Common myeloid progenitor, CD34-positive (primary cell): ENCODE measurements around the gene STKLD1.
A peak's percentile ranks its signal among the peaks of the same experiment; 100 is the strongest.

Source experiments
- CTCF ChIA-PET: fragments of 350-600 bp; sonication (Branson Sonifier 250); formaldehyde crosslinking; loops from one replicate; lab custom pipeline; 2021; ENCODE audit warnings: antibody characterized with exemption; lab: Charles Lee
- POLR2A ChIA-PET: fragments of 350-600 bp; sonication (Branson Sonifier 250); formaldehyde crosslinking; loops from one replicate; lab custom pipeline; 2021; ENCODE audit warnings: antibody characterized with exemption; lab: Charles Lee
- DNase-seq, 3 donors: peaks; one replicate each; pipeline versions ENCODE4 v3.0.0 to v3.0.0-alpha.2; 2013
- H3K27ac ChIP-seq, 2 experiments: 1 replicate in 1 of 2; 2 replicates in 1 of 2; pipeline ENCODE4 v1.7.0; 2013; ENCODE audit warnings: inconsistent platforms in 2 of 2, low read length in 2 of 2, mild to moderate bottlenecking in 2 of 2, low read depth in 1 of 2, moderate library complexity in 1 of 2; ENCODE audit not compliant: severe bottlenecking in 2 of 2, insufficient read depth in 1 of 2, poor library complexity in 1 of 2
- H3K27me3 ChIP-seq, 5 experiments: replicated peaks in 2 of 5; 1 replicate in 3 of 5; 2 replicates in 2 of 5; pipeline versions ENCODE4 v1.6.1 to v1.7.0; 2013; ENCODE audit warnings: low read length in 4 of 5, mild to moderate bottlenecking in 2 of 5, moderate library complexity in 2 of 5, inconsistent platforms in 1 of 5; ENCODE audit not compliant: insufficient read depth in 5 of 5, control insufficient read depth in 4 of 5
- H3K36me3 ChIP-seq, 4 experiments: 1 replicate in 2 of 4; 2 replicates in 2 of 4; pipeline versions ENCODE4 v1.6.1 to v1.7.0; 2013; ENCODE audit warnings: low read length in 3 of 4, control low read depth in 1 of 4, mild to moderate bottlenecking in 1 of 4; ENCODE audit not compliant: control insufficient read depth in 4 of 4, insufficient read depth in 4 of 4
- H3K4me1 ChIP-seq, 4 experiments: 1 replicate in 3 of 4; 2 replicates in 1 of 4; pipeline versions ENCODE4 v1.6.1 to v1.7.1; 2013; ENCODE audit warnings: low read length in 3 of 4, mild to moderate bottlenecking in 3 of 4, control low read depth in 1 of 4, inconsistent platforms in 1 of 4, moderate library complexity in 1 of 4; ENCODE audit not compliant: control insufficient read depth in 4 of 4, insufficient read depth in 4 of 4; ENCODE audit errors: control extremely low read depth in 1 of 4
- H3K4me3 ChIP-seq, 7 experiments: 1 replicate in 4 of 7; 2 replicates in 3 of 7; pipeline versions ENCODE4 v1.5.1 to v1.7.0; 2013; ENCODE audit warnings: mild to moderate bottlenecking in 7 of 7, low read length in 6 of 7, moderate library complexity in 6 of 7, inconsistent platforms in 2 of 7, low read depth in 2 of 7, control low read depth in 1 of 7; ENCODE audit not compliant: insufficient read depth in 4 of 7, control insufficient read depth in 1 of 7; ENCODE audit errors: extremely low read depth in 1 of 7
- H3K9me3 ChIP-seq, 5 experiments: 1 replicate in 4 of 5; 2 replicates in 1 of 5; pipeline versions ENCODE4 v1.6.1 to v1.7.1; 2013; ENCODE audit warnings: low read length in 4 of 5, mild to moderate bottlenecking in 2 of 5, inconsistent platforms in 1 of 5, low read depth in 1 of 5, moderate library complexity in 1 of 5; ENCODE audit not compliant: control insufficient read depth in 4 of 5, insufficient read depth in 2 of 5; ENCODE audit errors: control extremely low read depth in 1 of 5
- WGBS: methylation state at CpG from one replicate; pipeline ENCODE4 v1.1.5; 2013; ENCODE audit not compliant: insufficient coverage; 5-methylcytosine and 5-hydroxymethylcytosine counted together

Gene STKLD1

GRCh38 chr9:133429641-133430161 lies 53.5 kb downstream of the STKLD1 start:
- DNase-seq: peak; percentile 45 to 60 (median 54)
- Histone ChIP-seq H3K27me3 (peaks cover 0 to 18% (median 12%) of the 10 kb centered on the region in 5 experiments), H3K9me3 (no peaks in the 10 kb centered on the region), H3K27ac (no peak overlapping the region), H3K4me3 (peak overlapping the region in 2 of 7 experiments; percentile 4 to 28), H3K4me1 (peaks cover 0 to 15% (median 12%) of the 10 kb centered on the region in 4 experiments), H3K36me3 (no peaks in the 10 kb centered on the region)
- POLR2A ChIA-PET: no interaction called here
- WGBS: 39% methylated on average over 31 of the region's 49 CpGs
- CTCF ChIA-PET: interaction anchor here (0.9 to 2.8 kb wide), 6 partner anchors 11 to 55 kb away, joined by 3 to 9 read pairs (median 4); partner anchors contain the start of gene REXO4

GRCh38 chr9:133430244-133430643 lies 54.1 kb downstream of the STKLD1 start:
- peaks cover 0 to 18% (median 12%) of the 10 kb centered on the region in 5 experiments for H3K27me3 ChIP-seq
- ChIA-PET CTCF (interaction anchor here (0.6 to 2.8 kb wide), 7 partner anchors 11 to 206 kb away, joined by 3 to 9 read pairs (median 3); partner anchors contain the start of gene REXO4), POLR2A (no interaction called here)
- no CpG with 5 or more reads among the region's 1 CpG for WGBS
- no peak overlapping the region for H3K27ac ChIP-seq
- DNase-seq: peak in 1 of 3 donors; percentile 15
- no peak overlapping the region for H3K4me3 ChIP-seq
- no peaks in the 10 kb centered on the region for H3K9me3 ChIP-seq
- H3K36me3 ChIP-seq: no peaks in the 10 kb centered on the region
- H3K4me1 ChIP-seq: peaks cover 0 to 15% (median 12%) of the 10 kb centered on the region in 4 experiments

- Histone ChIP-seq H3K27me3 (peaks cover 0 to 2% (median 0%) of the 10 kb centered on the region in 5 experiments), H3K4me3 (no peak overlapping the region), H3K36me3 (no peaks in the 10 kb centered on the region), H3K9me3 (no peaks in the 10 kb centered on the region), H3K27ac (no peak overlapping the region), H3K4me1 (peaks cover 0 to 11% (median 7%) of the 10 kb centered on the region in 4 experiments)
- POLR2A ChIA-PET: no interaction called here
- WGBS: 96% methylated on average over 10 of the region's 11 CpGs
- DNase-seq: no peak
- CTCF ChIA-PET: interaction anchor here (1.1 to 1.4 kb wide), 2 partner anchors 9 to 18 kb away, joined by 3 read pairs; no protein-coding TSS in a partner anchor
Observed at GRCh38 chr9:133433351-133433843, 57.2 kb downstream of the STKLD1 start.

GRCh38 chr9:133436681-133437080 lies 60.5 kb downstream of the STKLD1 start:
- Histone ChIP-seq H3K27ac (no peak overlapping the region), H3K4me3 (no peak overlapping the region), H3K9me3 (no peaks in the 10 kb centered on the region), H3K36me3 (no peaks in the 10 kb centered on the region), H3K4me1 (no peaks in the 10 kb centered on the region), H3K27me3 (no peaks in the 10 kb centered on the region)
- ChIA-PET CTCF (no interaction called here), POLR2A (no interaction called here)
- 93% methylated on average over 6 of the region's 16 CpGs for WGBS
- no peak for DNase-seq

- H3K4me1 ChIP-seq: no peaks in the 10 kb centered on the region
- no peak overlapping the region for H3K4me3 ChIP-seq
- ChIA-PET CTCF (interaction anchor here (1.2 to 1.8 kb wide), 3 partner anchors 34 to 71 kb away, joined by 3 to 4 read pairs (median 3); no protein-coding TSS in a partner anchor), POLR2A (no interaction called here)
- H3K27ac ChIP-seq: no peak overlapping the region
- H3K36me3 ChIP-seq: no peaks in the 10 kb centered on the region
- 95% methylated on average over 20 of the region's 20 CpGs for WGBS
- DNase-seq: no peak
- H3K9me3 ChIP-seq: no peaks in the 10 kb centered on the region
- H3K27me3 ChIP-seq: no peaks in the 10 kb centered on the region
Observed at GRCh38 chr9:133437753-133438531, 61.8 kb downstream of the STKLD1 start.

- H3K4me3 ChIP-seq: no peak overlapping the region
- POLR2A ChIA-PET: no interaction called here
- H3K9me3 ChIP-seq: no peaks in the 10 kb centered on the region
- no peak for DNase-seq
- H3K27me3 ChIP-seq: no peaks in the 10 kb centered on the region
- WGBS: 86% methylated on average over 3 of the region's 4 CpGs
- CTCF ChIA-PET: interaction anchor here (0.7 to 1.8 kb wide), 3 partner anchors 16 to 201 kb away, joined by 3 to 4 read pairs (median 3); no protein-coding TSS in a partner anchor
- no peaks in the 10 kb centered on the region for H3K36me3 ChIP-seq
- H3K4me1 ChIP-seq: no peaks in the 10 kb centered on the region
- no peak overlapping the region for H3K27ac ChIP-seq
Observed at GRCh38 chr9:133439337-133439736, 63.2 kb downstream of the STKLD1 start.

- H3K36me3 ChIP-seq: no peaks in the 10 kb centered on the region
- POLR2A ChIA-PET: no interaction called here
- DNase-seq: peak in 2 of 3 donors; percentile 35 to 59
- H3K27me3 ChIP-seq: no peaks in the 10 kb centered on the region
- whole genome bisulfite sequencing: over 99% methylated on average over 12 of the region's 12 CpGs
- CTCF ChIA-PET: no interaction called here
- H3K9me3 ChIP-seq: no peaks in the 10 kb centered on the region
- H3K4me1 ChIP-seq: no peaks in the 10 kb centered on the region
- no peak overlapping the region for H3K27ac ChIP-seq
- H3K4me3 ChIP-seq: no peak overlapping the region
Observed at GRCh38 chr9:133440874-133441273, 64.7 kb downstream of the STKLD1 start.
